ENCODE measurements around the gene AMPH.

AMPH gene

GRCh38 chr7:38658921-38659320 lies 27.7 kb upstream of the AMPH start:
- H3K27me3 ChIP-seq (ENCODE audit: insufficient read depth, low read depth): no peaks in the 10 kb centered on the region
- no peak overlapping the region for H3K27ac ChIP-seq
- TF ChIP-seq, protein P1, sequence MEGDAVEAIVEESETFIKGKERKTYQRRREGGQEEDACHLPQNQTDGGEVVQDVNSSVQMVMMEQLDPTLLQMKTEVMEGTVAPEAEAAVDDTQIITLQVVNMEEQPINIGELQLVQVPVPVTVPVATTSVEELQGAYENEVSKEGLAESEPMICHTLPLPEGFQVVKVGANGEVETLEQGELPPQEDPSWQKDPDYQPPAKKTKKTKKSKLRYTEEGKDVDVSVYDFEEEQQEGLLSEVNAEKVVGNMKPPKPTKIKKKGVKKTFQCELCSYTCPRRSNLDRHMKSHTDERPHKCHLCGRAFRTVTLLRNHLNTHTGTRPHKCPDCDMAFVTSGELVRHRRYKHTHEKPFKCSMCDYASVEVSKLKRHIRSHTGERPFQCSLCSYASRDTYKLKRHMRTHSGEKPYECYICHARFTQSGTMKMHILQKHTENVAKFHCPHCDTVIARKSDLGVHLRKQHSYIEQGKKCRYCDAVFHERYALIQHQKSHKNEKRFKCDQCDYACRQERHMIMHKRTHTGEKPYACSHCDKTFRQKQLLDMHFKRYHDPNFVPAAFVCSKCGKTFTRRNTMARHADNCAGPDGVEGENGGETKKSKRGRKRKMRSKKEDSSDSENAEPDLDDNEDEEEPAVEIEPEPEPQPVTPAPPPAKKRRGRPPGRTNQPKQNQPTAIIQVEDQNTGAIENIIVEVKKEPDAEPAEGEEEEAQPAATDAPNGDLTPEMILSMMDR (conservative IDR thresholded peaks at IDR 0.05; ENCODE audit: low read depth, low read length): no peak
- H3K79me2 ChIP-seq (ENCODE audit: insufficient read depth, low read depth): no peaks in the 10 kb centered on the region
- no peak overlapping the region for H3K4me2 ChIP-seq
- no peak overlapping the region for H3K4me3 ChIP-seq (IDR thresholded peaks at IDR 0.05; ENCODE audit: insufficient read depth, low read depth, low read length)
- no peak overlapping the region for H3K9ac ChIP-seq
- no peaks in the 10 kb centered on the region for H3K4me1 ChIP-seq (ENCODE audit: low read depth, poor library complexity, severe bottlenecking)
- no peaks in the 10 kb centered on the region for H3K36me3 ChIP-seq (ENCODE audit: insufficient read depth)
- no peak overlapping the region for H2AFZ ChIP-seq (ENCODE audit: low read depth)
- H4K20me1 ChIP-seq (ENCODE audit: insufficient read depth): no peaks in the 10 kb centered on the region

DNA sequence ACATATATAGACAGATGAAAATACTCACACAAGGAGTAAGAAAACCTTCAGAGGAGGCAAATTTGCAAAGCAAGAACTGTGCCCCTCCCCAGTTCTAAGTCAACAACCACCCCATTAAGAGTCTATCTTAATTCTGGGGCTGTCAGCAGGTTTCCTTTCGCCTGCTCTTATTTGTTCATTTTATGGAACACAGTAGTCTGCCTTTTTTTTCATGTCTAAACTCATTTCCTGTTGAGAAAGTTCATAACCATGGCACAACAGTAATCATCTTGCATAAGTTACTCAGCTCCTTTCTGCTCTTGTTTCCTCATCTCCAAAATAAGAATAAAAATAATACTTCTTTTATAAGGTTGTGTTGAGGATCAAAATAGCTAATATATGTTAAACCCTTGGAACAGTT lies 25.8 kb upstream of the AMPH start:
- no peaks in the 10 kb centered on the region for H3K4me1 ChIP-seq (ENCODE audit: low read depth, poor library complexity, severe bottlenecking)
- H3K79me2 ChIP-seq (ENCODE audit: insufficient read depth, low read depth): no peaks in the 10 kb centered on the region
- no peak overlapping the region for H3K4me2 ChIP-seq
- no peaks in the 10 kb centered on the region for H4K20me1 ChIP-seq (ENCODE audit: insufficient read depth)
- H3K27me3 ChIP-seq (ENCODE audit: insufficient read depth, low read depth): no peaks in the 10 kb centered on the region
- H2AFZ ChIP-seq (ENCODE audit: low read depth): no peak overlapping the region
- TF ChIP-seq, protein P1 (conservative IDR thresholded peaks at IDR 0.05; ENCODE audit: low read depth, low read length): no peak
- no peak overlapping the region for H3K4me3 ChIP-seq (IDR thresholded peaks at IDR 0.05; ENCODE audit: insufficient read depth, low read depth, low read length)
- no peaks in the 10 kb centered on the region for H3K36me3 ChIP-seq (ENCODE audit: insufficient read depth)
- H3K27ac ChIP-seq: no peak overlapping the region
- H3K9ac ChIP-seq: no peak overlapping the region

GRCh38 chr7:38655833-38656774 lies 24.9 kb upstream of the AMPH start:
- Histone ChIP-seq H3K4me2 (no peak overlapping the region), H3K4me3 (IDR thresholded peaks at IDR 0.05; ENCODE audit: insufficient read depth, low read depth, low read length) (no peak overlapping the region), H2AFZ (ENCODE audit: low read depth) (no peak overlapping the region), H4K20me1 (ENCODE audit: insufficient read depth) (no peaks in the 10 kb centered on the region), H3K79me2 (ENCODE audit: insufficient read depth, low read depth) (no peaks in the 10 kb centered on the region), H3K27me3 (ENCODE audit: insufficient read depth, low read depth) (no peaks in the 10 kb centered on the region), H3K36me3 (ENCODE audit: insufficient read depth) (no peaks in the 10 kb centered on the region), H3K27ac (no peak overlapping the region), H3K4me1 (ENCODE audit: low read depth, poor library complexity, severe bottlenecking) (no peaks in the 10 kb centered on the region), H3K9ac (no peak overlapping the region)
- TF ChIP-seq, protein P1 (conservative IDR thresholded peaks at IDR 0.05; ENCODE audit: low read depth, low read length): no peak

GRCh38 chr7:38637957-38638356 lies 6.8 kb upstream of the AMPH start:
- Histone ChIP-seq H3K4me3 (IDR thresholded peaks at IDR 0.05; ENCODE audit: insufficient read depth, low read depth, low read length) (no peak overlapping the region), H3K79me2 (ENCODE audit: insufficient read depth, low read depth) (no peaks in the 10 kb centered on the region), H4K20me1 (ENCODE audit: insufficient read depth) (no peaks in the 10 kb centered on the region), H3K27me3 (ENCODE audit: insufficient read depth, low read depth) (no peaks in the 10 kb centered on the region), H3K36me3 (ENCODE audit: insufficient read depth) (no peaks in the 10 kb centered on the region), H2AFZ (ENCODE audit: low read depth) (no peak overlapping the region), H3K27ac (no peak overlapping the region), H3K4me1 (ENCODE audit: low read depth, poor library complexity, severe bottlenecking) (no peaks in the 10 kb centered on the region), H3K4me2 (no peak overlapping the region), H3K9ac (no peak overlapping the region)
- TF ChIP-seq, protein P1 (conservative IDR thresholded peaks at IDR 0.05; ENCODE audit: low read depth, low read length): no peak
